Right atrium auricular region (tissue), 2 donors: ENCODE results near the gene ZIC2. TPM values are rescaled to one million over a fixed set of nuclear protein-coding genes. Genes with fewer than 3 reads are reported as not detected.

Experiments used
- DNase-seq: peaks from one replicate; pipeline ENCODE4 v3.0.0-alpha.2; 2019; ENCODE audit warnings: low spot score
- H3K27ac ChIP-seq, 2 donors: fragments of 200-600 bp; sonication (generic); 1 replicate in 1 of 2; 2 replicates in 1 of 2; pipeline ENCODE4 v1.5.1; 2016 to 2019
- H3K27me3 ChIP-seq, 2 donors: fragments of 200-600 bp; sonication (generic); one replicate each; pipeline versions ENCODE4 v1.5.1 to v1.6.0; 2017 to 2019
- H3K36me3 ChIP-seq: fragments of 200-600 bp; sonication (generic); one replicate; pipeline ENCODE4 v1.5.1; 2016
- H3K4me1 ChIP-seq, 2 donors: fragments of 200-600 bp; sonication (generic); one replicate each; pipeline versions ENCODE4 v1.5.1 to v1.6.0; 2017 to 2019
- H3K4me3 ChIP-seq, 2 donors: fragments of 200-600 bp; sonication (generic); 1 replicate in 1 of 2; 2 replicates in 1 of 2; pipeline ENCODE4 v1.5.1; 2017 to 2019; ENCODE audit warnings: mild to moderate bottlenecking in 1 of 2, moderate library complexity in 1 of 2
- H3K9me3 ChIP-seq, 2 donors: fragments of 200-600 bp; sonication (generic); one replicate each; pipeline ENCODE4 v1.5.1; 2019
- total RNA-seq, 2 donors: library from RNA; depleted of rRNA; stranded (reverse); fragments of >200 nt; gene quantifications; one replicate each; pipeline ENCODE4 v1.1.0, GENCODE V29; 2016
- TF ChIP-seq, protein P1 (sequence below), 2 donors: fragments of 200-600 bp; sonication (generic); IDR thresholded peaks; one replicate each; pipeline ENCODE4 v1.5.1; 2019; ENCODE audit warnings: antibody characterized with exemption in 2 of 2

Gene ZIC2
- total RNA-seq, 2 donors from 2014 or later = 0.08 TPM; not detected in 1

DNA sequence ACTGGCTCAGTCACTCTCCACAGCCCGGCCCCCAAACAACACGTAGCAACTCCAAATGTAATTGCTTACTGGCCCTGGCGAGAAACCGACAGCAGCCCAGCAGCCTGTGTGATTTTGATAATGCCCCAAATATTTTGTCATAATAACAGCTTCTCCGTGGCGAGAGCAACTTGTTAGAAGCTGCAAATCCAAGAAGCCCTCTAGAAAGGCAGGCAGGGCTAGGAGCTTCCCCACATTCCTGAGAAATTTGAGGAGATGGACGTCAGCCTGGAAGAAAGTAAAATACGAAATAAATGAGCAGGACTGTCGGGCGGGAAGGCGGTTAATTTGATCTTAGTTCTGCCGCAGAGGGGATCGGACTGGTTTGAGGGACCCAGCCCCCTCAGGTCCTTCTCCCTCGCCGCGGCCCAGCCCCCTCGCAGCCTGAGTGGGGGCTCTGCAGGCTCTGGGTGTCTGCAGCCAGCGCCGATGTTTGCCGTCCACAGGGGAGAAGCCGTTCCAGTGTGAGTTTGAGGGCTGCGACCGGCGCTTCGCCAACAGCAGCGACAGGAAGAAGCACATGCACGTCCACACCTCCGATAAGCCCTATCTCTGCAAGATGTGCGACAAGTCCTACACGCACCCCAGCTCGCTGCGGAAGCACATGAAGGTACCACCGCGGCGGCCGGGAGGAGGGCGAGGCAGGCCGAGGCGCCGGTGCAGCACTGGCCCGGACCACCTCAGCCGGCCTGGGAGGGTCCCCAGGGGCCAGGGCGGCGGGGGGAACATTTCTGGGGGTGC is 3.1 kb downstream of the ZIC2 start:
- Histone ChIP-seq H3K27ac (no peak overlapping the region), H3K36me3 (no peaks in the 10 kb centered on the region), H3K4me1 (peaks cover 0 to 45% of the 10 kb centered on the region in 2 donors), H3K9me3 (no peaks in the 10 kb centered on the region), H3K27me3 (peaks cover 69 to 86% of the 10 kb centered on the region in 2 donors), H3K4me3 (no peak overlapping the region)
- no peak for DNase-seq
- TF ChIP-seq, protein P1, sequence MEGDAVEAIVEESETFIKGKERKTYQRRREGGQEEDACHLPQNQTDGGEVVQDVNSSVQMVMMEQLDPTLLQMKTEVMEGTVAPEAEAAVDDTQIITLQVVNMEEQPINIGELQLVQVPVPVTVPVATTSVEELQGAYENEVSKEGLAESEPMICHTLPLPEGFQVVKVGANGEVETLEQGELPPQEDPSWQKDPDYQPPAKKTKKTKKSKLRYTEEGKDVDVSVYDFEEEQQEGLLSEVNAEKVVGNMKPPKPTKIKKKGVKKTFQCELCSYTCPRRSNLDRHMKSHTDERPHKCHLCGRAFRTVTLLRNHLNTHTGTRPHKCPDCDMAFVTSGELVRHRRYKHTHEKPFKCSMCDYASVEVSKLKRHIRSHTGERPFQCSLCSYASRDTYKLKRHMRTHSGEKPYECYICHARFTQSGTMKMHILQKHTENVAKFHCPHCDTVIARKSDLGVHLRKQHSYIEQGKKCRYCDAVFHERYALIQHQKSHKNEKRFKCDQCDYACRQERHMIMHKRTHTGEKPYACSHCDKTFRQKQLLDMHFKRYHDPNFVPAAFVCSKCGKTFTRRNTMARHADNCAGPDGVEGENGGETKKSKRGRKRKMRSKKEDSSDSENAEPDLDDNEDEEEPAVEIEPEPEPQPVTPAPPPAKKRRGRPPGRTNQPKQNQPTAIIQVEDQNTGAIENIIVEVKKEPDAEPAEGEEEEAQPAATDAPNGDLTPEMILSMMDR (IDR thresholded peaks at IDR 0.05) = no peak

DNA sequence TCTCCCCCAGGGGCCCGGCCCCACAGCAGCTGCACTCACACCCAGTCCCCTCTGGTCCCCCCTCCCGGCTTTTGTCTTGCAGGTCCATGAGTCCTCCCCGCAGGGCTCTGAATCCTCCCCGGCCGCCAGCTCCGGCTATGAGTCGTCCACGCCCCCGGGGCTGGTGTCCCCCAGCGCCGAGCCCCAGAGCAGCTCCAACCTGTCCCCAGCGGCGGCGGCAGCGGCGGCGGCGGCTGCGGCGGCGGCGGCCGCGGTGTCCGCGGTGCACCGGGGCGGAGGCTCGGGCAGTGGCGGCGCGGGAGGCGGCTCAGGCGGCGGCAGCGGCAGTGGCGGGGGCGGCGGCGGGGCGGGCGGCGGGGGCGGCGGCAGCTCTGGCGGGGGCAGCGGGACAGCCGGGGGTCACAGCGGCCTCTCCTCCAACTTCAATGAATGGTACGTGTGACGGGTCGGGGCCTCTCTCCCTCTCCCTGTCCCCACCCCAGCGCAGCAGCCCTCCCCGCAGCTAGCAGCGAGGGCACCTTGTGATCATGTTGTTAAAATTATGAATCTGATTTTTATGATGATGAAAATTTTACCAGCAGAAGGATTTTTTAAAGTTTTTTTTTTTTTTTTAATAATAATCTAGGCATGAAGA is 3.8 kb downstream of the ZIC2 start:
- Histone ChIP-seq H3K4me3 (no peak overlapping the region), H3K27me3 (peaks cover 70 to 86% of the 10 kb centered on the region in 2 donors), H3K27ac (no peak overlapping the region), H3K9me3 (no peaks in the 10 kb centered on the region), H3K4me1 (peaks cover 0 to 45% of the 10 kb centered on the region in 2 donors), H3K36me3 (no peaks in the 10 kb centered on the region)
- DNase-seq = no peak
- TF ChIP-seq, protein P1 (IDR thresholded peaks at IDR 0.05) = no peak

DNA sequence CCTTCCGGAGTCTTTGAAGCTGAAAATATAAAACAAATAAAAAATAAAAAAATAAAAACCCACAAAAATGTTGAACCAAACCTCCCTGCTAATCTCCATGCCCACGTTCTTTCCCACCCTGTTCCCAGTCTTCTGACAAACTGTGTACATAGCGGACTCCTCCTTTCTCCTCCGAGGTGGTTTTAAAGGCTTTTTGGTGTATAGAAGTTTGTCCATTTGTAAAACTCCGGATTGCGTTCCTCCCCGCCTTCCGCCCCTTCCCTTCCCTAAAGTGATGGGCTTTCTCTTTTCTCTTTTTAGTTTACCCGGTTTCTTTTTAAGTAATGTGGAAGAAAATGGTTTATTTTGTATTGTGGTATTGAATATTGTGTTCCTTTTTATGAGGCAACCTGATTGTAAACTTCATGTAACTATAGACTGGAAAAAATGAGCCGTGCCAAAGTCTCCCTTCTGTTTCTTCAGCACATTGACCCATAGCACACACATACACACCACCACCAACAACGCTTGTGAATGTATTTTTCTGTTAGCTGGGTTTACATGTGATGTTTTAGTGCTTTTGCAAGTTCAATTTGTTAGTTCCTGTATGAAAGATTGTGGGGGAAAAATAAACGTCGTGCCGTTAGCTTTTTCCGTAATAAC is 4.4 kb downstream of the ZIC2 start:
- Histone ChIP-seq H3K36me3 (no peaks in the 10 kb centered on the region), H3K27ac (no peak overlapping the region), H3K9me3 (no peaks in the 10 kb centered on the region), H3K4me1 (peaks cover 0 to 44% of the 10 kb centered on the region in 2 donors), H3K27me3 (peaks cover 72 to 88% of the 10 kb centered on the region in 2 donors), H3K4me3 (no peak overlapping the region)
- no peak for DNase-seq
- TF ChIP-seq, protein P1 (IDR thresholded peaks at IDR 0.05) = no peak

DNA sequence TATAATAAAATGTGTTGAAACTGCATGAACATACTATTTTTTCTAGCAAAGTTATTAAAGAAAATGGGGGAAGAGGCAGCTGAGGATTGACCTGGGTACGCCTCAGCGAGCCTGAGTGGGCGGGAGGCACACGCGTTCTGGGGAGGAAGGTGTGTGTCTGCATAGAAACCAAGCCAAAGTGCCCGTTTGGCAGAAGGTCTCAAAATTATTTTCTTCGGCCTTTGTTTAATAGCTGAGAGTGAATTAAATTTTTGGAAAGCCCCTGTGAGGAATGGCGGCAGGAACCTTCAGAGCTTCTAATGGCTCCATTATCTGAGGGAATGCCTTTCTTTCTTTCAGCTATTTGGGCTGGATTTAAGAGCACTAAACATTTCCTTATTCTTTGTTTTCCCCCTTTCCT is 5.2 kb downstream of the ZIC2 start:
- Histone ChIP-seq H3K36me3 (no peaks in the 10 kb centered on the region), H3K4me1 (peaks cover 0 to 38% of the 10 kb centered on the region in 2 donors), H3K27me3 (peaks cover 75 to 88% of the 10 kb centered on the region in 2 donors), H3K4me3 (no peak overlapping the region), H3K9me3 (no peaks in the 10 kb centered on the region), H3K27ac (no peak overlapping the region)
- no peak for DNase-seq
- TF ChIP-seq, protein P1 (IDR thresholded peaks at IDR 0.05) = no peak

DNA sequence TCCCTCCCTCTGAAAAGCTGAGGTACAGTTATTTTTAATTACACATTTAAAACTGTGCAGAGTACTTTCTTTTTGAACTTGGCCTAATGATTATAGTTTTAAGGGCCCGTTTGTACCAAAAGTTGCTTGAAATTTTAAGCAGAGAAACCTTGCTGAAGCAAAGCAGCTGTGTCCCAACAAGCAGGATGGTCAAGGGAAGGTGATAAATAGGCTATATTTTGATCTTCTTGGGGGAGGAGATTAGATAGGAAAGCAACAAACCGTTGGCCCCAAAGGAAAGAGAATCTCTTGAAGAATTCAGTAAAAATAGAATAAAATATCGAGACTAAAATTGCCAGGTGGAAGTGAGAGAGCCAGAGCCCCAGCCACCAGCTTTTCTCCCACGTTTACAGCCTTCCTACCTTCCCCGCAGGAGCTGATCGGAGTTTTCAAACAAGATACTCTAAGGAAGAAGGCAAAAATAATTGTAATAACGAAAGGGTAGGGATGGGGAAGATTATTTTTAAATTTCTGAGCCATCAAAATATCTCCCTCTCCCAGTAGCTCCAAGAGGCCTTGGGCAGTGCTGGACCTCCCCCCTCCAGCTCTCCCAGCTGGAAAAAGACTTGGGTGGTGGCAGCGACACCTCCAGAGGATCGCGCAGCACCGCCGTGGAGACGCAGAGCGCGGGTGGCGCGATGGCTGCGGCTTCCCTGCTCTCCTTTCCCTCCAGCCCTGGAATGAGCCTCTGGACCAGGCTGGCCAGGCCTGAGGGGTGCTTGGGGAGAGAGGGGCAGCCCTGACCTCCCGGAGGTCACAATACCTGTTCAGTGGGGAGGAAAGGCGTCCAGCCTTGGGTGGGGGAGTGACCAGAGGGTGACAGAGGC is 5.8 kb downstream of the ZIC2 start:
- no peak for DNase-seq
- no peak overlapping the region for H3K27ac ChIP-seq
- H3K36me3 ChIP-seq = no peaks in the 10 kb centered on the region
- H3K9me3 ChIP-seq = no peaks in the 10 kb centered on the region
- TF ChIP-seq, protein P1 (IDR thresholded peaks at IDR 0.05) = no peak
- peaks cover 0 to 32% of the 10 kb centered on the region in 2 donors for H3K4me1 ChIP-seq
- H3K27me3 ChIP-seq = peaks cover 75 to 88% of the 10 kb centered on the region in 2 donors
- H3K4me3 ChIP-seq = no peak overlapping the region
